Heart left ventricle (tissue), 16 donors: Measurements from ENCODE around the gene RIPOR1. TPM values are rescaled to one million over a fixed set of nuclear protein-coding genes. Genes with fewer than 3 reads are reported as not detected.
A peak's percentile ranks its signal among the peaks of the same experiment; 100 is the strongest.

Experiments used
- ATAC-seq, 4 donors: fragments of 200-7000 bp; cut with Tn5 transposase; one replicate each; pipeline ENCODE4 v1.9.1; 2020 to 2022; ENCODE audit warnings: moderate library complexity in 4 of 4, mild to moderate bottlenecking in 3 of 4, moderate number of reproducible peaks in 1 of 4
- DNase-seq, 5 donors: peaks; one replicate each; pipeline ENCODE4 v3.0.0-alpha.2; 2020
- H3K27ac ChIP-seq, 12 donors: fragments of 200-600 bp; sonication (generic) in 4 of 12; one replicate each; pipeline versions ENCODE4 v1.5.0 to v1.8.0; 2016 to 2022; ENCODE audit warnings: mild to moderate bottlenecking in 2 of 12
- H3K27me3 ChIP-seq, 9 donors: fragments of 200-600 bp; sonication (generic) in 2 of 9; one replicate each; pipeline versions ENCODE4 v1.5.1 to v1.8.0; 2016 to 2022; ENCODE audit warnings: mild to moderate bottlenecking in 3 of 9
- H3K36me3 ChIP-seq, 9 donors: fragments of 200-600 bp; sonication (generic) in 2 of 9; one replicate each; pipeline versions ENCODE4 v1.5.0 to v1.8.0; 2018 to 2022; ENCODE audit warnings: mild to moderate bottlenecking in 2 of 9
- H3K4me1 ChIP-seq, 12 donors: fragments of 200-600 bp; sonication (generic) in 4 of 12; one replicate each; pipeline versions ENCODE4 v1.5.0 to v1.8.0; 2016 to 2022; ENCODE audit warnings: mild to moderate bottlenecking in 3 of 12
- H3K4me3 ChIP-seq, 12 donors: fragments of 200-600 bp; sonication (generic) in 4 of 12; one replicate each; pipeline versions ENCODE4 v1.5.0 to v1.8.0; 2017 to 2022; ENCODE audit warnings: mild to moderate bottlenecking in 9 of 12, moderate library complexity in 4 of 12
- H3K9me3 ChIP-seq, 12 donors: fragments of 200-600 bp; sonication (generic) in 4 of 12; one replicate each; pipeline versions ENCODE4 v1.5.0 to v1.8.0; 2016 to 2022; ENCODE audit warnings: mild to moderate bottlenecking in 1 of 12
- CTCF ChIP-seq, 12 donors: fragments of 200-600 bp; sonication (generic) in 4 of 12; IDR thresholded peaks; one replicate each; pipeline versions ENCODE4 v1.5.0 to v1.8.0; 2018 to 2022; ENCODE audit warnings: antibody characterized with exemption in 12 of 12, mild to moderate bottlenecking in 5 of 12
- POLR2A ChIP-seq, 2 donors: fragments of 450-650 bp; IDR thresholded peaks; one replicate each; pipeline ENCODE4 v1.6.1; 2017; ENCODE audit warnings: antibody characterized with exemption in 2 of 2, mild to moderate bottlenecking in 2 of 2, moderate library complexity in 2 of 2
- WGBS, 4 donors: extraction: QIAGEN DNeasy Blood & Tissue Kit in 2 of 4; methylation state at CpG; one replicate each; pipeline versions ENCODE4 v1.1.5 to v1.1.7; 2013 to 2018; 5-methylcytosine and 5-hydroxymethylcytosine counted together
- intact Hi-C, 10 donors: fragments of 100-400 bp; cut with DNase I; formaldehyde crosslinking; loops; one replicate each; pipeline versions ENCODE4 v1.11.1 to v1.14.2; 2022
- polyA plus RNA-seq, 2 donors: library from polyadenylated mRNA; stranded (reverse); fragments of 200-250 nt; gene quantifications; one replicate each; pipeline ENCODE4 v1.2.3, GENCODE V29; 2013
- total RNA-seq, 9 donors: library from RNA; depleted of rRNA in 2 of 9; stranded (reverse); fragments of >200 nt in 2 of 9; fragmentation: NEBNext Ultra II Directional in 3 of 9; extraction: Animal tissue kit (Norgen Biotek cat#: 25700) in 3 of 9; gene quantifications; one replicate each; pipeline versions ENCODE4 v1.1.0 to v1.2.4, GENCODE V29; 2016 to 2023
- donor health status: ischemic (EF 13 %, LVEDD 7.1; RV severe dilation, severe dysfunction).
- donor health status: healthy with polysubstance abuse.
- donor health status: DM: no; HTN: yes; CAD: no.
- donor health status: DM: no; HTN: no; CAD: no.
- donor health status: ischemic (EF 25% LVEDD 6.9; RV normal size, moderate dysfunction).
- donor health status: ischemic (EF 25% LVEDD 5.7; RV mildly dilated, moderate dysfunction).
- donor health status: healthy.
- donor health status: DM: yes; HTN: yes; CAD: no.
- donor health status: ischemic (EF 35%, LVEDD 5.7; RV mildly dilated, moderate dysfunction).
- donor health status: nonischemic (EF 11% LVEDD 7.7; RV severe dilation, severe dysfunction).
- donor health status: DM: yes; HTN: yes; CAD: no.
- donor health status: PGD.
- donor health status: ischemic (EF 29% LVEDD 5.4; RV normal size, mild dysfunction).
- donor health status: nonischemic (EF 23%, LVEDD 6.1; RV moderate dilation, normal function).

The RIPOR1 gene
- total and polyA plus RNA-seq, 11 donors: 40.7 to 156 (median 65.2) TPM

GRCh38 chr16:67549240-67549639 lies 20.6 kb downstream of the RIPOR1 start:
- TF ChIP-seq POLR2A (IDR thresholded peaks at IDR 0.05) (no peak), CTCF (IDR thresholded peaks at IDR 0.05) (no peak)
- Histone ChIP-seq H3K27ac (no peak overlapping the region), H3K27me3 (no peaks in the 10 kb centered on the region), H3K4me3 (no peak overlapping the region), H3K36me3 (peaks cover 0 to 47% (median 36%) of the 10 kb centered on the region in 9 donors), H3K4me1 (peaks cover 8 to 76% (median 53%) of the 10 kb centered on the region in 12 donors), H3K9me3 (no peaks in the 10 kb centered on the region)
- DNase-seq (peak in 1 of 5 donors; percentile 8), ATAC-seq (no peak)
- intact Hi-C loops: loop anchor here in 1 of 10 donors (10.0 kb wide), 1 partner anchor 96 kb away; the partner anchor contains the start of gene CARMIL2
- 70 to 83% (median 76%) methylated on average over 4 of the region's 4 CpGs for WGBS, 4 donors

GRCh38 chr16:67549936-67550335 lies 21.3 kb downstream of the RIPOR1 start:
- no peak for TF ChIP-seq CTCF (IDR thresholded peaks at IDR 0.05)
- TF ChIP-seq POLR2A (IDR thresholded peaks at IDR 0.05): no peak
- ATAC-seq (no peak), DNase-seq (peak in 1 of 5 donors; percentile 24)
- intact Hi-C loops: loop anchor here in 1 of 10 donors (10.0 kb wide), 1 partner anchor 95 kb away; the partner anchor contains the start of gene CARMIL2
- peaks cover 0 to 40% (median 29%) of the 10 kb centered on the region in 9 donors for H3K36me3 ChIP-seq
- H3K4me3 ChIP-seq: no peak overlapping the region
- H3K9me3 ChIP-seq: no peaks in the 10 kb centered on the region
- no peak overlapping the region for H3K27ac ChIP-seq
- no peaks in the 10 kb centered on the region for H3K27me3 ChIP-seq
- WGBS, 4 donors: 32 to 57% (median 49%) methylated on average over 1 of the region's 1 CpG
- H3K4me1 ChIP-seq: peaks cover 8 to 71% (median 48%) of the 10 kb centered on the region in 12 donors

GRCh38 chr16:67551091-67551490 lies 22.5 kb downstream of the RIPOR1 start:
- Histone ChIP-seq H3K27ac (peak overlapping the region in 1 of 12 donors; percentile 76), H3K27me3 (no peaks in the 10 kb centered on the region), H3K4me1 (peaks cover 8 to 60% (median 40%) of the 10 kb centered on the region in 12 donors), H3K9me3 (no peaks in the 10 kb centered on the region), H3K4me3 (no peak overlapping the region), H3K36me3 (peaks cover 0 to 29% (median 18%) of the 10 kb centered on the region in 9 donors)
- peak in 1 of 5 donors; percentile 11 for DNase-seq
- TF ChIP-seq CTCF (IDR thresholded peaks at IDR 0.05) (no peak), POLR2A (IDR thresholded peaks at IDR 0.05) (no peak)
- 88 to 99% (median 96%) methylated on average over 2 of the region's 2 CpGs for WGBS, 4 donors
- no peak for ATAC-seq
- intact Hi-C loops: no loop called here

- ATAC-seq: peak in 1 of 4 donors; percentile 3
- Histone ChIP-seq H3K27ac (peak overlapping the region in 10 of 12 donors; percentile 18 to 82 (median 66)), H3K4me3 (no peak overlapping the region), H3K36me3 (peaks cover 0 to 21% (median 12%) of the 10 kb centered on the region in 9 donors), H3K4me1 (peaks cover 8 to 53% (median 31%) of the 10 kb centered on the region in 12 donors), H3K27me3 (no peaks in the 10 kb centered on the region), H3K9me3 (no peaks in the 10 kb centered on the region)
- intact Hi-C loops: no loop called here
- TF ChIP-seq POLR2A (IDR thresholded peaks at IDR 0.05): no peak
- peak in 1 of 5 donors; percentile 20 for DNase-seq
- 83 to 94% (median 89%) methylated on average over 2 of the region's 2 CpGs for WGBS, 4 donors
Observed at GRCh38 chr16:67551972-67552371, 23.3 kb downstream of the RIPOR1 start.
